A673 (cell line): ENCODE data around the gene RBM20. TPM values are rescaled to one million over a fixed set of nuclear protein-coding genes. Genes with fewer than 3 reads are reported as not detected.
"Not testable (repeated sequence)": the region's sequence is repeated elsewhere in the genome, so short reads cannot be mapped to it uniquely, and the experiment has no call there.

Experiments
- BruUV-seq: library from RNA; stranded (reverse); fragments of 400-500 nt; replicated peaks from 2 replicates; lab custom pipeline; 2021; lab: Mats Ljungman, UMichigan
- CTCF ChIA-PET: fragments of 300-600 bp; sonication (Branson Sonifier 250); formaldehyde crosslinking; loops from one replicate; lab custom pipeline; 2022; ENCODE audit warnings: antibody characterized with exemption; lab: Charles Lee
- POLR2A ChIA-PET: fragments of 300-600 bp; sonication (Branson Sonifier 250); formaldehyde crosslinking; loops from one replicate; lab custom pipeline; 2022; ENCODE audit warnings: antibody characterized with exemption; ENCODE audit not compliant: low non-redundant PET; lab: Charles Lee
- DNase-seq: peaks from one replicate; pipeline ENCODE4 v3.0.0-alpha.2; 2015; ENCODE audit warnings: low spot score
- H3K27ac ChIP-seq: fragments of 200-600 bp; sonication (generic); 2 replicates; pipeline ENCODE4 v1.5.1; 2016; ENCODE audit warnings: mixed run types, low read depth, mild to moderate bottlenecking, mixed read lengths, antibody characterized with exemption, low read length; ENCODE audit not compliant: poor library complexity, severe bottlenecking
- H3K27me3 ChIP-seq: fragments of 200-600 bp; sonication (generic); replicated peaks from 2 replicates; pipeline ENCODE4 v1.6.1; 2017; ENCODE audit warnings: mixed run types, low read depth, mild to moderate bottlenecking, mixed read lengths, antibody characterized with exemption, low read length; ENCODE audit not compliant: insufficient read depth, poor library complexity
- H3K36me3 ChIP-seq: fragments of 200-600 bp; sonication (generic); 2 replicates; pipeline ENCODE4 v1.6.1; 2016; ENCODE audit warnings: mixed run types, mild to moderate bottlenecking, mixed read lengths, antibody characterized with exemption, low read length; ENCODE audit not compliant: insufficient read depth, poor library complexity, severe bottlenecking
- H3K4me1 ChIP-seq: fragments of 200-600 bp; sonication (generic); 2 replicates; pipeline ENCODE4 v1.6.1; 2017; ENCODE audit warnings: mixed run types, mild to moderate bottlenecking, mixed read lengths, antibody characterized with exemption, low read length; ENCODE audit not compliant: insufficient read depth, poor library complexity, severe bottlenecking
- H3K4me3 ChIP-seq: fragments of 200-600 bp; sonication (generic); 2 replicates; pipeline ENCODE4 v1.5.1; 2016; ENCODE audit warnings: low read depth, mixed run types, mild to moderate bottlenecking, mixed read lengths, low read length; ENCODE audit not compliant: poor library complexity, severe bottlenecking
- H3K9me3 ChIP-seq: fragments of 200-600 bp; sonication (generic); 2 replicates; pipeline ENCODE4 v1.6.1; 2016; ENCODE audit warnings: mixed run types, low read depth, mild to moderate bottlenecking, mixed read lengths, antibody characterized with exemption, low read length; ENCODE audit not compliant: poor library complexity, severe bottlenecking
- EZH2 ChIP-seq: fragments of 200-600 bp; sonication (generic); IDR thresholded peaks from 2 replicates; pipeline ENCODE4 v1.6.1; 2017; ENCODE audit warnings: borderline replicate concordance, low read depth, mild to moderate bottlenecking, mixed read lengths, antibody characterized with exemption, low read length; ENCODE audit not compliant: poor library complexity, severe bottlenecking
- intact Hi-C: fragments of 100-400 bp; cut with micrococcal nuclease; formaldehyde crosslinking; loops from one replicate; pipeline ENCODE4 v1.10.0; 2022; ENCODE audit not compliant: unreplicated experiment
- total RNA-seq: library from RNA; stranded (reverse); gene quantifications from 2 replicates; pipeline ENCODE4 v1.2.3, GENCODE V29; 2021
- TF ChIP-seq, protein P1 (sequence below): fragments of 300-800, 200-600 bp; sonication (generic); conservative IDR thresholded peaks from 2 replicates; pipeline ENCODE4 v1.5.1; 2017; ENCODE audit warnings: low read depth, mild to moderate bottlenecking, antibody characterized with exemption, low read length, moderate library complexity, mixed read lengths

Gene RBM20
- total RNA-seq, 1 experiment from 2014 or later, result 1.3 TPM

DNA sequence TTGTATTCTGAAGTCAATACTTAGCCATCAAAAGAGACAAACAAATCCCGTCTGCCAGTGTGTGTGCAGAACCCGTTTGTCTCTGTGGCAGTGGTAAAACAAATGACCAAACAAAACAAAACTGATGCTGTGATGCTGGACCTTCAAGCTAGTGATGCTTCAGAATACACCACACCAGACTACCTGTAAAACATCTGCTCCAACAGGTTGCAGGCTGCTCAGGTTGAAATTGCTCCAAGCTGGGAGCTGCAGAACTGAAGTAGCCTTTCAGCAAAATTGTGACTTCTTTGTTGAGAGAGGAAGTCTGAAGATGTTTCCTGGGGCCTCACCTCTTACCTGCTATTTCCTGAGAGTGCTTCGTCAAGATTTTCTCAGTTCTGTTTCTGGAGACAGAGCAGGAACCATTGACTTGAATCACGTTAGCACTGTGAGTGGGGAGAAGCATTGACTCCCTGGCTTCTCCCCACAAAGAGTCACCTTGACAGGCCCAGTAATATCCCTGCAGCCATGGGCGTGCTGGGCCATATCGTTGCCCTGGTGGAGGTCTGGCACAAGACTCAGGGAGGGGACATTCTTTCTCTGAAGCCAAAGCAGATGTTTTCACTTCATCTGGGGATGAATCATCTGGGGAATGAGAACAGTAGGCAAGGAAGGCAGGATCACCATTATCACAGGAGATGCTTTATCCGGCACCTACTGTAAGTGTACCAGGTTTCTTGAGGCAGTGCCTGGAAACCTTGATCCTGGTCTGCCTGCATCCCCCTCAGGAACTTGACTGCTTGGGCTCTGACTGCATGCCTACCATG lies 80.2 kb downstream of the RBM20 start:
- no peak overlapping the region for H3K4me3 ChIP-seq
- H3K4me1 ChIP-seq, result no peaks in the 10 kb centered on the region
- TF ChIP-seq, protein P1, sequence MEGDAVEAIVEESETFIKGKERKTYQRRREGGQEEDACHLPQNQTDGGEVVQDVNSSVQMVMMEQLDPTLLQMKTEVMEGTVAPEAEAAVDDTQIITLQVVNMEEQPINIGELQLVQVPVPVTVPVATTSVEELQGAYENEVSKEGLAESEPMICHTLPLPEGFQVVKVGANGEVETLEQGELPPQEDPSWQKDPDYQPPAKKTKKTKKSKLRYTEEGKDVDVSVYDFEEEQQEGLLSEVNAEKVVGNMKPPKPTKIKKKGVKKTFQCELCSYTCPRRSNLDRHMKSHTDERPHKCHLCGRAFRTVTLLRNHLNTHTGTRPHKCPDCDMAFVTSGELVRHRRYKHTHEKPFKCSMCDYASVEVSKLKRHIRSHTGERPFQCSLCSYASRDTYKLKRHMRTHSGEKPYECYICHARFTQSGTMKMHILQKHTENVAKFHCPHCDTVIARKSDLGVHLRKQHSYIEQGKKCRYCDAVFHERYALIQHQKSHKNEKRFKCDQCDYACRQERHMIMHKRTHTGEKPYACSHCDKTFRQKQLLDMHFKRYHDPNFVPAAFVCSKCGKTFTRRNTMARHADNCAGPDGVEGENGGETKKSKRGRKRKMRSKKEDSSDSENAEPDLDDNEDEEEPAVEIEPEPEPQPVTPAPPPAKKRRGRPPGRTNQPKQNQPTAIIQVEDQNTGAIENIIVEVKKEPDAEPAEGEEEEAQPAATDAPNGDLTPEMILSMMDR, result no peak
- TF ChIP-seq EZH2, result no peak
- ChIA-PET CTCF (no interaction called here), POLR2A (no interaction called here)
- no peak overlapping the region for H3K27ac ChIP-seq
- H3K36me3 ChIP-seq, result no peaks in the 10 kb centered on the region
- no TSS peak for BruUV-seq
- DNase-seq, result no peak
- no peaks in the 10 kb centered on the region for H3K9me3 ChIP-seq
- H3K27me3 ChIP-seq, result no peaks in the 10 kb centered on the region
- intact Hi-C loops, result no loop called here

DNA sequence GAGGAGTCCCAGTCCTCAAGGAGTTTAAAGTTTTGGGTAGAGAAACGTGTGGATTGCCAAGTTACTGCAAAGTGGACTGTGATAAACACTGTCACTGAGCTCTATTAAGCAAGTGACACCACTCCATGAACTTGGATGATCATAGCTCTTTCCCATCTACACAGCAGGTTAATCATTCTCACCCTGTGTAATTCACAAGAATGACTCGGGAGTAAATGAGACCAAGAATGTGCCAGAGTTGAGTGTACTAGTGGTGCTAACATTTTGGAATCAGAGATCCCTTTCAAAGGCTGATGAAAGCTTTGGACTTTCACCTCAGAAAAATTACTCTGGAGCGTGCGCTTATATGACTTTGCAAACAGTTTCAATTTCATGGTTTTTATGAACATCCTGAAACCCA lies 80.8 kb downstream of the RBM20 start:
- no peak overlapping the region for H3K4me3 ChIP-seq

DNA sequence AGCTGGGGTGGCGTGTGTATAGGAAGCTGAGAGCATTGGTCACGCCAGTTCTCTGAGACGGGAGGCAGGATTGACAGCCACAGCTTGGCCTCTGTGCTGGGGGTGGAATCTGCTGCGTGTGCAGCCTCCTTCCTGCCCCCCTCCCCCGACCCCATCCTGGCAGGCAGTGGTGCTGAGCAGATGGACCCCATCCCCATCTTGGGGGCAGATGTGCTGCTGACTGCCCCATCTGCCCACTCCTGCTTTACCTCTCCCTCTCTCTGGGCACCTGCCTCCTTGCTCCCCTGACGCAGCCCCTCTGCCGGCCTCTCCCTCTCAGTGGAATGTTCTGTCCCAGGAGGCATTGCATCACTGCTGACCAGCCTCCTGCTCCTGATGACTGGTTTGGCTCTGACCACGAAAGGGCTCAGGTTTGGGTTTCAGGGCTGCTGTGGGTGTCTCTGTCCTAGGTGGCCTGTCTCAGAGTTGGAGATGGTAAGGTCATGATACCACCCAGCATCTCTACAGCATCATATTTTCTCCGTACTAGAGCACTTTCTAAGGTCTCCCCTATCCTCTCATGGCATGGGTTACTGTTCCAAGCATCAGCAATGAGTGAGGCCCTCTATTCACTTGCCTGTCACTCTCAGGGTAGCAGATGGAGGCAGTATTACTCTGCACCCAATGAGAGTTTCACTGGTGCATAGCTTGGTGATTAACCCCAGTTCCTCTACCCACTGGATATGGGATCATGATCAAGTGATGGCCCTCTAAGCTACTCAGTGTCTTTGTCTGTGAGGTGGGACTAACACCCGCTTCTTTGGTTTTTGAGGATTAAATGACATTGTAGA lies 81.9 kb downstream of the RBM20 start:
- no peaks in the 10 kb centered on the region for H3K27me3 ChIP-seq
- POLR2A ChIA-PET, result no interaction called here
- BruUV-seq, result no TSS peak
- no peak overlapping the region for H3K27ac ChIP-seq
- no peak overlapping the region for H3K4me3 ChIP-seq
- no peaks in the 10 kb centered on the region for H3K4me1 ChIP-seq
- DNase-seq, result no peak
- H3K36me3 ChIP-seq, result no peaks in the 10 kb centered on the region
- TF ChIP-seq, protein P1, result no peak
- no peak for TF ChIP-seq EZH2
- H3K9me3 ChIP-seq, result no peaks in the 10 kb centered on the region
- CTCF ChIA-PET, result no interaction called here
- intact Hi-C loops, result no loop called here

More for the DNA sequence above, 80.8 kb downstream of the RBM20 start:
- POLR2A ChIA-PET, result no interaction called here
- Histone ChIP-seq H3K36me3 (no peaks in the 10 kb centered on the region), H3K27ac (no peak overlapping the region), H3K27me3 (no peaks in the 10 kb centered on the region), H3K4me1 (no peaks in the 10 kb centered on the region), H3K9me3 (no peaks in the 10 kb centered on the region)
- DNase-seq, result no peak
- BruUV-seq, result no TSS peak
- CTCF ChIA-PET, result no interaction called here
- TF ChIP-seq, protein P1, result no peak
- TF ChIP-seq EZH2, result no peak
- intact Hi-C loops, result no loop called here

DNA sequence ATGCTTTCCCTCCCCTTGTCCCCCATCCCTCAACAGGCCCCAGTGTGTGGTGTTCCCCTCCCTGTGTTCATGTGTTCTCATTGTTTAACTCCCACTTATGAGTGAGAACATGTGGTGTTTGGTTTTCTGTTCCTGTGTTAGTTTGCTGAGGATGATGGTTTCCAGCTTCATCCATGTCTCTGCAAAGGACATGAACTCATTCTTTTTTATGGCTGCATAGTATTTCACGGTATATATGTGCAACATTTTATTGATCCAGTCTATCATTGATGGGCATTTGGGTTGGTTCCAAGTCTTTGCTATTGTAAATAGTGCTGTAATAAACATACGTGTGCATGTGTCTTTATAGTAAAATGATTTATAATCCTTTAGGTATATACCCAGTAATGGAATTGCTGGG lies 83.6 kb downstream of the RBM20 start:
- H3K36me3 ChIP-seq, BruUV-seq, H3K27ac ChIP-seq, H3K9me3 ChIP-seq, CTCF ChIA-PET, H3K4me1 ChIP-seq, intact Hi-C loops, POLR2A ChIA-PET, H3K4me3 ChIP-seq, DNase-seq, H3K27me3 ChIP-seq: not testable (repeated sequence)
